WI38 (cell line): ENCODE results near the gene ESPN.

Source experiments
- H3K4me3 ChIP-seq: 2 replicates; pipeline ENCODE4 v1.5.1; 2011; ENCODE audit warnings: low read depth, mild to moderate bottlenecking, control low read depth, low read length
- TF ChIP-seq, protein P1 (sequence below): IDR thresholded peaks from 2 replicates; pipeline ENCODE4 v1.5.1; 2012; ENCODE audit warnings: low read depth, mild to moderate bottlenecking, control low read depth, low read length

Gene ESPN

DNA sequence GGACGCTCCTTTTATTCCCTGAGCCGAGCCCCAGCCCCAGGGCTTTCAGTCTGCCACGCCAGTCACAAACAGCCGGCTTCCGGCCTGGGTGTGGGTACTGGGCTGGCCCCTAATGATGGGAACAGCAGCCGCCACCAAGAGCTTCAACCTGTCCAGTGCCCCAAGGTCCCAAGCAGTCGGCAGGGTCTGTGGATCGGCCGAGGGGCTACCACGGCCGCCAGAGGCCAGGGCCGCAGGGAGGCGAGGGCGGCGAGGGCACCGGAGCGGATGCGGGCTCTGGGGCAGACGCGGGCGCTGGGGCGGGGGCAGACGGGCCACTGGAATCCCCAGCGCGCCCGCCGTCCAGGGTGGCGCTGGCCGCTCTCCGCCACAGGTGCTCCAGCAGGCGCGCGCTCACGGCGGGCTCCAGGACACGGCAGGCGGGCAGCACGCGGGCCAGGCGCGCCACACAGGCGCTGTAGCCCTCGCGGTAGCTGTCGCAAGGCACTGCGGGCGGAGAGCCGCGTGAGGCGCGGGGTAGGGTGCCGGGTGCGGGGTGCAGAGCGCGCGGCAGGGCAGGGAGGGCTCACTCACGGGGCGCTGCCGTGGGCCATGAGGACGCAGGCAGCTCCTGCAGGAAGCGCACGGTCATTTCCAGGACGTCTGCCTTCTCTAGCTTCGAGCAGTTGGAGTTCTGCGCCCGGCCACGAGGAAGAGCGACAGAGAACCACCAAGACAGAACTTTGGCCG is 5.7 kb upstream of the ESPN start:
- no peak overlapping the region for H3K4me3 ChIP-seq

DNA sequence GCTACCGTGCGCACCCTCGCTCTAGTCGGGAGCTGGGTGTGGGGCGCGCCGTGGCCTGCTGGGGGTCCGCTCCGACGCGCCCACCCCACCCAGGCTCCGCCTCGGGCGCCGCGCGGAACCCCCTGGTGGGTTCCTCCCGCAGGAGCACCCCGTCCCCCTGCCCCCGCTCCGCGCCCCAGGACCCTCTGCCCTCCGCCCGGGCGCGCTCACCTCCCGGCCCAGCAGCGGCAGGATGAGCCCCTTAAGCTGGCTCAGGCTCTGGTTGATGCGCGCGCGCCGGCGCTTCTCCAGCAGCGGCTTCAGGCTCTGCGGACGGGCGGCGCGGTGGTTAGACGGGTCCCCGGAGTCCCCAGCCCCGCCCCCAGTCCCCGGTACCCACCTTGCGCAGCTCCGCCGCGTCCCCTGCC is 5.2 kb upstream of the ESPN start:
- no peak overlapping the region for H3K4me3 ChIP-seq

More for the DNA sequence above, 5.7 kb upstream of the ESPN start:
- TF ChIP-seq, protein P1, sequence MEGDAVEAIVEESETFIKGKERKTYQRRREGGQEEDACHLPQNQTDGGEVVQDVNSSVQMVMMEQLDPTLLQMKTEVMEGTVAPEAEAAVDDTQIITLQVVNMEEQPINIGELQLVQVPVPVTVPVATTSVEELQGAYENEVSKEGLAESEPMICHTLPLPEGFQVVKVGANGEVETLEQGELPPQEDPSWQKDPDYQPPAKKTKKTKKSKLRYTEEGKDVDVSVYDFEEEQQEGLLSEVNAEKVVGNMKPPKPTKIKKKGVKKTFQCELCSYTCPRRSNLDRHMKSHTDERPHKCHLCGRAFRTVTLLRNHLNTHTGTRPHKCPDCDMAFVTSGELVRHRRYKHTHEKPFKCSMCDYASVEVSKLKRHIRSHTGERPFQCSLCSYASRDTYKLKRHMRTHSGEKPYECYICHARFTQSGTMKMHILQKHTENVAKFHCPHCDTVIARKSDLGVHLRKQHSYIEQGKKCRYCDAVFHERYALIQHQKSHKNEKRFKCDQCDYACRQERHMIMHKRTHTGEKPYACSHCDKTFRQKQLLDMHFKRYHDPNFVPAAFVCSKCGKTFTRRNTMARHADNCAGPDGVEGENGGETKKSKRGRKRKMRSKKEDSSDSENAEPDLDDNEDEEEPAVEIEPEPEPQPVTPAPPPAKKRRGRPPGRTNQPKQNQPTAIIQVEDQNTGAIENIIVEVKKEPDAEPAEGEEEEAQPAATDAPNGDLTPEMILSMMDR: no peak

DNA sequence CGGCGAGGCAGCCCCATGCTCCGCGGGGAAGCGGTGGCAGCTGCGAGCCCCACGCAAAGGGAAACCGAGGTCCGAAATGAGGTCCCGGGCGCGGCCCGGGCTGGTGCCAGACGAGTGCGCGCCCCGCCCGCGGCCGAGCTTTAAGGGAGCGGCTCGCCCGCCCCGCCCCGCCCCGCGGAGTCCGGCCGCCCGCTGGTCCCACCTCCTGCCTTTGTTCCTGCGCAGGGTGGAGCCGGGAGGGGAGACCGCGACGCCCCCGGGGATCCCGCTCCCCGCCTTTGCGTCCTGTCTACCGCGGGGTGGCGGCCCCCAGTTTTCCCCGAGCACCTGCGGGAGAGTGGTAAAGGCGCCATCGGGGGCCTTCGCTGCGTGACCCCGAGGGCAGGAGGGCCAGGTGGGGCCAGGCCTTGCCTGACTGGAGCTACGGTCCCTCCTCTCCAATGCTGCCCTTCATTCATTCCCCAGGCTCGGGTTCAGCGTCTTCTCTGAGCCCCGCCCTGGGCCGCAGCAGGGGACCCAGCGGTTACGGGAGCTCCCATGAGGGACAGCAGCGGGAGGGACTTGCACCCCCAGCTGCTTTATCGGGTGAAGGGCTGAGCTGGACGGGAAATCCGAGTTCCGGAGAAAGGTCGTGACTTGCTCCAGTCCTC is 4.6 kb upstream of the ESPN start, which contains the start of gene HES2:
TSS of gene HES2 (minus strand) at position 116 of the 650 bp plus-strand sequence. CDS start at position 17, 99 bp downstream.
- H3K4me3 ChIP-seq: no peak within 1 kb of the TSS
- TF ChIP-seq, protein P1: no peak

More for the DNA sequence above, 5.2 kb upstream of the ESPN start:
- TF ChIP-seq, protein P1: no peak

GRCh38 chr1:6420454-6421042 is 4.0 kb upstream of the ESPN start:
- TF ChIP-seq, protein P1: no peak
- H3K4me3 ChIP-seq: no peak overlapping the region

DNA sequence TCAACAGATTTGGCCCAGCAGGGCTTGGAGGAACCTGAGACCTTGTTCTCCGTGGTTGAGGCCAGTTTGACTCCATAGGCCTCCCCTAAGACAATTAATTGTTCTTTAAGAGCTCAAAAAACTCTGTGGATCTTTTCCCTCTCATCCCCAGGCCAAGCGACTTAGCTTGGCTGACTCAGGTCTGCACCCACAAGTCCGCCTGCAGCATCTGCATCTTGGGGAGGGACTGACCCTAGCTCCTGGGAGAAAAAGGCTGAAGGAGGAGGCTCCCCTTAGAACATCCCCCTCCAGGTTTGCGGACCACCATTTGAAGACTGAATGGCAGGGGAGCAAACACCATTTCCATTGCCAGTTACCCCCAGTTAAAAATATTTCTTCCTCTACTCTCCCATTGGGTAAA is 3.3 kb upstream of the ESPN start:
- no peak overlapping the region for H3K4me3 ChIP-seq
- TF ChIP-seq, protein P1: no peak

DNA sequence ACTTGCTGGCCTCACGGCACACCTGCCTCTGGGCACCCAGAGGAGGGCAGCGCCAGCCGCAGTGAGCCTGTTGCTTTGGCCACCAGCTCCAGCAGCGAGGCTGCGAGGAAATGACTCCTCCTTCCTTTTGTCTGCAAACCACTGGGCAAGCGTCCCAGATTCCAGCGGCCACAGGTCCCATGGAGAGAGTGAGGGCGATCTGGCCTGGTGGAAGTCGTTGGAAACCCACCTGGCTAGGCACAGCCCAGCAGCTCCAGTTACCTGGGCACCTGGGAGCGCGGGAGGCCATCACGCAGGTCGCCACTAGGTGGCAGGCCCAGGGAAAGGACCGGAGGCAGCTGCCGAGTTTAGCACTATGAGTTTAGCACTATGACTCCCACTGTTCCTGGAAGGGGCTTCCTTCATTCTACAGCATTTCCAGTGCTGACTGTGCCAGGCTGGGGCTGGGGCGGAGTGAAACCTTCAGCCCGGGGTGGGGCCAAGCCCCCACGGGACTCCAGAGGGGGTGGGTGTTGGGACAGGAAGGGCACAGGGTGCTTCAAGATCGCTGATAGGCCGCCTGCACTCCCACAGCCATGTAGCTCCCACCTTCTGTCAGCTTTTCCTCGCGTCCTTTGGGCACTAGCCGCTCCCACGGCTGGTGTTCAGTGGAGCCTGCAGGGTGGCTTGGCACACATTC is 1.1 kb upstream of the ESPN start:
- no peak overlapping the region for H3K4me3 ChIP-seq
- TF ChIP-seq, protein P1: peak; percentile 42; the same call in 1 of the 2 replicates
